WTC11 (cell line): ENCODE measurements around the gene CCDC81. TPM values are rescaled to one million over a fixed set of nuclear protein-coding genes. Genes with fewer than 3 reads are reported as not detected.

Source experiments
- ATAC-seq: fragments of 200-7000 bp; cut with Tn5 transposase; 2 replicates; pipeline ENCODE4 v1.10.0; 2021; ENCODE audit warnings: mild to moderate bottlenecking, moderate library complexity
- CTCF ChIA-PET: fragments of 300-600 bp; sonication (Branson Sonifier 250); formaldehyde crosslinking; loops from one replicate; lab custom pipeline; 2021; ENCODE audit warnings: antibody characterized with exemption; lab: Charles Lee
- POLR2A ChIA-PET: fragments of 350-600 bp; sonication (Branson Sonifier 250); formaldehyde crosslinking; loops from one replicate; lab custom pipeline; 2021; ENCODE audit warnings: antibody characterized with exemption; lab: Charles Lee
- DNase-seq: peaks from one replicate; pipeline ENCODE4 v3.0.0; 2021; ENCODE audit warnings: low spot score
- H3K27ac Mint-ChIP-seq: 2 replicates; pipeline ENCODE4 v1.8.0; 2021; ENCODE audit warnings: mixed read lengths
- H3K27me3 Mint-ChIP-seq: 2 replicates; pipeline ENCODE4 v1.8.0; 2021; ENCODE audit warnings: low read depth, mild to moderate bottlenecking, moderate library complexity, mixed read lengths
- H3K36me3 Mint-ChIP-seq: 2 replicates; pipeline ENCODE4 v1.8.0; 2021; ENCODE audit warnings: mixed read lengths
- H3K4me1 Mint-ChIP-seq: 2 replicates; pipeline ENCODE4 v1.8.0; 2022; ENCODE audit warnings: mixed read lengths
- H3K4me3 Mint-ChIP-seq: 2 replicates; pipeline ENCODE4 v1.8.0; 2021; ENCODE audit warnings: mild to moderate bottlenecking, moderate library complexity, mixed read lengths
- H3K9me3 Mint-ChIP-seq: 2 replicates; pipeline ENCODE4 v1.8.0; 2021; ENCODE audit warnings: mixed read lengths
- ATF6 ChIP-seq: sonication (generic); formaldehyde crosslinking; IDR thresholded peaks from 2 replicates; pipeline ENCODE4 v1.8.1; 2023; ENCODE audit warnings: mild to moderate bottlenecking, missing genetic modification reagents
- CREM ChIP-seq: sonication (generic); formaldehyde crosslinking; IDR thresholded peaks from 2 replicates; pipeline ENCODE4 v1.8.1; 2022; ENCODE audit warnings: mild to moderate bottlenecking, missing genetic modification reagents, moderate library complexity
- CTCF ChIP-seq: fragments of 200-600 bp; IDR thresholded peaks from 2 replicates; pipeline ENCODE4 v1.8.0; 2022; ENCODE audit warnings: antibody characterized with exemption
- E2F1 ChIP-seq: sonication (generic); formaldehyde crosslinking; IDR thresholded peaks from 2 replicates; pipeline ENCODE4 v1.8.0; 2022; ENCODE audit warnings: mild to moderate bottlenecking, missing genetic modification reagents
- E2F5 ChIP-seq: sonication (generic); formaldehyde crosslinking; IDR thresholded peaks from 2 replicates; pipeline ENCODE4 v1.8.1; 2022; ENCODE audit warnings: mild to moderate bottlenecking, moderate library complexity, missing genetic modification reagents
- ESRRA ChIP-seq: sonication (generic); formaldehyde crosslinking; IDR thresholded peaks from 2 replicates; pipeline ENCODE4 v1.8.1; 2022; ENCODE audit warnings: mild to moderate bottlenecking, missing genetic modification reagents, borderline replicate concordance
- FOXK1 ChIP-seq: sonication (generic); formaldehyde crosslinking; IDR thresholded peaks from 2 replicates; pipeline ENCODE4 v1.8.0; 2022; ENCODE audit warnings: mild to moderate bottlenecking, moderate library complexity, missing genetic modification reagents
- GRHL2 ChIP-seq: fragments of 250-450 bp; sonication (Bioruptor Pico); IDR thresholded peaks from 2 replicates; pipeline ENCODE4 v1.8.0; 2022; ENCODE audit warnings: mild to moderate bottlenecking, moderate library complexity; ENCODE audit not compliant: insufficient replicate concordance, severe bottlenecking
- GTF2I ChIP-seq: fragments of 250-450 bp; sonication (Bioruptor Pico); conservative IDR thresholded peaks from 2 replicates; pipeline ENCODE4 v1.4.0; 2021; ENCODE audit warnings: mild to moderate bottlenecking
- MYBL2 ChIP-seq: sonication (generic); formaldehyde crosslinking; IDR thresholded peaks from 2 replicates; pipeline ENCODE4 v1.8.1; 2023; ENCODE audit warnings: mild to moderate bottlenecking, moderate library complexity, missing genetic modification reagents
- NFYB ChIP-seq: sonication (generic); formaldehyde crosslinking; conservative IDR thresholded peaks from 2 replicates; pipeline ENCODE4 v1.8.0; 2022; ENCODE audit warnings: low read depth, missing genetic modification reagents
- NR1H2 ChIP-seq: sonication (generic); formaldehyde crosslinking; IDR thresholded peaks from 2 replicates; pipeline ENCODE4 v1.9.0; 2021; ENCODE audit warnings: mild to moderate bottlenecking, moderate library complexity, missing genetic modification reagents
- NR2C2 ChIP-seq: sonication (generic); formaldehyde crosslinking; IDR thresholded peaks from 2 replicates; pipeline ENCODE4 v1.8.0; 2022; ENCODE audit warnings: mild to moderate bottlenecking, missing genetic modification reagents
- NR3C1 ChIP-seq: sonication (generic); formaldehyde crosslinking; conservative IDR thresholded peaks from 2 replicates; pipeline ENCODE4 v1.8.1; 2023; ENCODE audit warnings: low read depth, mild to moderate bottlenecking, missing genetic modification reagents
- RELA ChIP-seq: sonication (generic); formaldehyde crosslinking; IDR thresholded peaks from 2 replicates; pipeline ENCODE4 v1.8.1; 2022; ENCODE audit warnings: missing genetic modification reagents, mild to moderate bottlenecking, borderline replicate concordance
- SMAD4 ChIP-seq: sonication (generic); formaldehyde crosslinking; IDR thresholded peaks from 2 replicates; pipeline ENCODE4 v1.8.0; 2022; ENCODE audit warnings: mild to moderate bottlenecking, missing genetic modification reagents
- ZNF121 ChIP-seq: sonication (generic); formaldehyde crosslinking; IDR thresholded peaks from 2 replicates; pipeline ENCODE4 v1.8.0; 2023; ENCODE audit warnings: missing genetic modification reagents
- ZNF219 ChIP-seq: sonication (generic); formaldehyde crosslinking; IDR thresholded peaks from 2 replicates; pipeline ENCODE4 v1.8.0; 2023; ENCODE audit warnings: missing genetic modification reagents, mild to moderate bottlenecking, borderline replicate concordance
- ZNF317 ChIP-seq: sonication (generic); formaldehyde crosslinking; IDR thresholded peaks from 2 replicates; pipeline ENCODE4 v1.8.1; 2023; ENCODE audit warnings: low read depth, mild to moderate bottlenecking, moderate library complexity, missing genetic modification reagents, borderline replicate concordance
- ZNF416 ChIP-seq: fragments of 250-450 bp; sonication (Bioruptor Pico); IDR thresholded peaks from 2 replicates; pipeline ENCODE4 v1.9.0; 2021; ENCODE audit warnings: mild to moderate bottlenecking, inconsistent platforms
- total RNA-seq: library from RNA; stranded (reverse); gene quantifications from 3 replicates; pipeline ENCODE4 v1.2.3, GENCODE V29; 2021
- TF ChIP-seq, protein P1 (sequence below): fragments of 250-450 bp; sonication (Bioruptor Pico); IDR thresholded peaks from 2 replicates; pipeline ENCODE4 v1.9.0; 2021; ENCODE audit warnings: moderate library complexity, mild to moderate bottlenecking, inconsistent platforms, borderline replicate concordance

CCDC81 gene
- total RNA-seq, 1 experiment from 2014 or later = 0.98 TPM

DNA sequence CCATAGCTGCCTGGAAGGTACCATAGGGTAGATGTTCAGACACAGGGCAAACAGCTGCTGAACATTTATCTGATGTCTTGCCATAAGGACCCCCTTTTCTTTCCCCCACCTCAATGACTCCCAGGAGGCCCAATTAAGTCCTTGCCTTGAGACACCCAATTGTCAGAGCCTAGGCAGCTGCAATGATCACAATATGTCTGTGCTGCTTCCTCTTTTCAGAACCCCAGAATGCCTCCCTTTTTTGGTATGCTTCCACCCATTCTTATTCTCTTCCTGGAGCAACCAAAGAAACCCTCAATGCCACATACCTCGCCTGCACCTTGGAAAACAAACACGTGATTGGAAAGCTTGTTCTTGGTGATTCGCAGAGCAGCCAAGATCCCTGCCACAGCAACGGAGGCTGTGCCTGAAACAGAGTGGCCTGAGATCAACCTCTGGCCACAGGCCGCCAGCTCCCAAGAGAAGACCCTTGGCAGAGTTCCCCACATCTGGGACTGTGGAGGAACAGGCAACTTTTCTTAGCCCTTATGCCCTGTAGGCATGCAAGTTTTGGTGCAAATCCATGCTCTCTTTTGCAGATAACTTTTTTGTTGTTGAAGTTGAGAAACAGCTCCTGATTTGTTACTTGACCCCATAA lies 75.4 kb downstream of the CCDC81 start (continued):
- TF ChIP-seq E2F5 (no peak), CREM (no peak), ZNF121 (CRISPR knock-in tag) (no peak), ATF6 (no peak), NR3C1 (CRISPR knock-in tag) (no peak)

DNA sequence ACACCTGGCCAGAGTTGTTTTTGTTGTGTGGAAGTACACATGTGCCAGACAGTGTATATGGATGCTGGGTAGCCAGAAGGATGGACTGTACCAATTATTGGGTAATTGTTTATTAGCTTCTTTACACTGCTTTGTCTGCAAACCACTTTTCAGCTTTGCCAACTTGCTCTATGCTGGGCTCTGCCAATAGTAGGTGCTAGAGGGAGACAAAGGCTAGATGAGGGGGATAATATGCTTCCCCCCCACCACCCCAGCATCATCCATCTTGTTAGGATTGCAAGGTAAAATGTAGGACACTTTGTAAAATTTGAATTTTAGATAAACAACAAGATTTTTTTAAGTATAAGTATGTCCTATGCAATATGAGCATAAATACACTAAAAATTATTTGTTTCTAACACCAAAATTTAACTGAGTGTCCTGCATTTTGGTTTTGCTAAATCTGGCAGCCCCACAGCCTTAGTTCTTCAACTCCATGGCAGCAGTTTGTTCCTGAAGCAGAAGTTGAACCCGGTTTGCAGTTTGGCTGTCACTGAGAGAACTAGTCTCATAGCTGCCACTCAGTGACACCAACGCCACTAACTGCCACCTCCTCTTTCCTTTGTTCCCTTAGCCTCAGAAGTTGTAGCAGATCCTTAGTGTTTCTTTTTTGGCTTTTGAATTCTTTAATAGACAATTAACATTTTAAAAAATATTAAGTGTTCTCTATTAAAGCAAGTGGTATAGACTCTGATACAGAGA lies 78.8 kb downstream of the CCDC81 start:
- no peaks in the 10 kb centered on the region for H3K27me3 Mint-ChIP-seq
- CTCF ChIA-PET = interaction anchor here (1.0 to 2.1 kb wide), 5 partner anchors 93 to 417 kb away, joined by 4 to 12 read pairs (median 4); no protein-coding TSS in a partner anchor
- POLR2A ChIA-PET = no interaction called here
- no peaks in the 10 kb centered on the region for H3K36me3 Mint-ChIP-seq
- H3K4me3 Mint-ChIP-seq = no peak overlapping the region
- no peak for DNase-seq
- no peaks in the 10 kb centered on the region for H3K9me3 Mint-ChIP-seq
- TF ChIP-seq NR1H2 (CRISPR knock-in tag) (no peak), ESRRA (no peak), ZNF219 (CRISPR knock-in tag) (no peak), CREM (no peak)
- TF ChIP-seq, all 79 proteins: peak for 0
- Mint-ChIP-seq H3K27ac (no peak overlapping the region), H3K4me1 (peaks cover 13% of the 10 kb centered on the region)
- no peak for ATAC-seq

- H3K27me3 Mint-ChIP-seq = no peaks in the 10 kb centered on the region
- H3K4me3 Mint-ChIP-seq = no peak overlapping the region
- H3K27ac Mint-ChIP-seq = no peak overlapping the region
- no peaks in the 10 kb centered on the region for H3K9me3 Mint-ChIP-seq
- H3K36me3 Mint-ChIP-seq = no peaks in the 10 kb centered on the region
- POLR2A ChIA-PET = no interaction called here
- CTCF ChIA-PET = interaction anchor here (0.9 to 2.2 kb wide), 8 partner anchors 95 to 356 kb away, joined by 3 to 12 read pairs (median 5); no protein-coding TSS in a partner anchor
- TF ChIP-seq, protein P1, sequence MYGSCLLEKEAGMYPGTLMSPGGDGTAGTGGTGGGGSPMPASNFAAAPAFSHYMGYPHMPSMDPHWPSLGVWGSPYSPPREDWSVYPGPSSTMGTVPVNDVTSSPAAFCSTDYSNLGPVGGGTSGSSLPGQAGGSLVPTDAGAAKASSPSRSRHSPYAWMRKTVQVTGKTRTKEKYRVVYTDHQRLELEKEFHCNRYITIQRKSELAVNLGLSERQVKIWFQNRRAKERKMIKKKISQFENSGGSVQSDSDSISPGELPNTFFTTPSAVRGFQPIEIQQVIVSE (CRISPR knock-in tag) = no peak
- TF ChIP-seq GRHL2 (CRISPR knock-in tag) (no peak), ZNF121 (CRISPR knock-in tag) (peak; percentile 67; the same call in 1 of the 2 replicates), NFYB (CRISPR knock-in tag) (no peak), CTCF (peak; percentile 77), ZNF416 (CRISPR knock-in tag) (no peak), SMAD4 (no peak), GTF2I (CRISPR knock-in tag) (no peak), NR2C2 (CRISPR knock-in tag) (no peak), FOXK1 (CRISPR knock-in tag) (no peak), RELA (CRISPR knock-in tag) (no peak), MYBL2 (no peak), ZNF317 (CRISPR knock-in tag) (no peak), E2F1 (CRISPR knock-in tag) (no peak)
- ATAC-seq = peak; percentile 92
- peaks cover 13% of the 10 kb centered on the region for H3K4me1 Mint-ChIP-seq
- DNase-seq = peak; percentile 91
These were observed 81.6 kb downstream of the CCDC81 start for GRCh38 chr11:86456075-86456939.
